NK-92 treated with Interleukin-12 subunit alpha and Interleukin-12 subunit beta, amount 100 ng/mL, for 24 hours (cell line): ENCODE data around the gene HNRNPA1.
"Not testable (repeated sequence)": the region's sequence is repeated elsewhere in the genome, so short reads cannot be mapped to it uniquely, and the experiment has no call there.

ENCODE experiments used
- DNase-seq: peaks from one replicate; lab custom pipeline; 2025; lab: John Stamatoyannopoulos, UW

HNRNPA1 gene

DNA sequence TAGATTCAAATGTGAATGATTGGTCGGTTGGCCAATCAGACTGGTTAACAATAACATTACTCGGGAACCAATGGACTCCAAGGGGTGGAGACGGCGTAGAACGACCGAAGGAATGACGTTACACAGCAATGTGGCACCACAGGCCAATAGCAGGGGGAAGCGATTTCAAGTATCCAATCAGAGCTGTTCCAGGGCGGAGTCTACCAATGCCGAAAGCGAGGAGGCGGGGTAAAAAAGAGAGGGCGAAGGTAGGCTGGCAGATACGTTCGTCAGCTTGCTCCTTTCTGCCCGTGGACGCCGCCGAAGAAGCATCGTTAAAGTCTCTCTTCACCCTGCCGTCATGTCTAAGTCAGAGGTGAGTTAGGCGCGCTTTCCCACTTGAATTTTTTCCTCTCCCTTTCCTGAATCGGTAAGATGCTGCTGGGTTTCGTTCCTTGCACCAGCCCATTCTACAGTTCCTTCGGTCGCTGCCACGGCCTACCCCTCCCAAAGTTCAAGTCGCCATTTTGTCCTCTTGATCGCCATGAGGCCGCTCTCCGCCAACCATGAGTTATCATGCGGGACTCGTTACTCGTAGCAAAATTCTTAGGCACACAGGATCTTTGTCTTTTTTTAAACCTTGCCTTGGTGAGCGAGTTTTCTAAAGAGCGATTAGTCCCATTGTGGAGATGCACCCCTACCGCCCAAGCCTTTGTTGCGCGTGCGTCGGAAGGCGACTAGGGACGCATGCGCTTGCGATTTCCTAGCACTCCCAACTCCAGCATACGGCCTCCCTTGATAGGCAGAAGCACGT lies at the start of gene HNRNPA1:
Gene HNRNPA1, plus strand, starts transcription at position 259 of the 793 bp plus-strand sequence. Its CDS starts 82 bp downstream, at position 341.
- DNase-seq: peak; percentile 93

DNA sequence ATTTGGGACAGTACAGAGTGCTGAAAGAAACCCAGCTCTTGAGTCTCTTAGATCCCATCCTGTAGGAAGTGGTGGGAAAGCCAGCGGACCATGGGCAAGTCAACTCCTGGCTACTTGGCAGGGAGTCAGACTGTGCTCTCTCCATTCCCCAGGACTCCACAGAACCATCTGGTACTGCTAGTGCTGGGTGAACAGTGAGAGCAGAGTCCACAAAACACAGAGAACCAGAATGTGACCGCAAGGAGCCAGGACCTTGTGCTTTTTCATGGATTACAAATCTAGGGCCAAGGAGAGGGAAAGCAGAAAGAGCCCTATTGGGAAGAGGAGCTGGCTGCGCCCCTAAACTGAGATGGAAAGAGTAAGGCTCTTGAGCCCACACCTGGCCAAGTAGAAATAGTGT lies 49.3 kb upstream of the HNRNPA1 start:
- not testable (repeated sequence) for DNase-seq

DNA sequence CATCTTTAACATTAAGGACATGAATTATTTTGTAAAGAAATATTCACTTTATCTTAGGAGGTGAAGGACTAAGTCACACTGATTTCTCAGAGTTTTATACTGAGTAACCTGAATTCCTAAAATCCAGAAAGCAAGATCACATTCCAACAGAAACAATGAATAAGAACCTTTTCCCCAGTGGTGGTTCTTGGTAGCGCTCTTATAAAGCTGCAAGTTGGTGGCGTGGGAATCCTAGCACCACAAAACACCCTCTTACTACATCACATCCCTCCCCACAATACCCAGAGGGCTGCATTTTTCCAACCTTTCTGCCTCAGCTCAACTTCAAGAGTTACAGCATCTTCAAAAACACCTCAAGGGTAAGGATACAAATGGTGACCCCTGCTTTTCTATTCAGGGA lies 47.7 kb upstream of the HNRNPA1 start:
- no peak for DNase-seq

DNA sequence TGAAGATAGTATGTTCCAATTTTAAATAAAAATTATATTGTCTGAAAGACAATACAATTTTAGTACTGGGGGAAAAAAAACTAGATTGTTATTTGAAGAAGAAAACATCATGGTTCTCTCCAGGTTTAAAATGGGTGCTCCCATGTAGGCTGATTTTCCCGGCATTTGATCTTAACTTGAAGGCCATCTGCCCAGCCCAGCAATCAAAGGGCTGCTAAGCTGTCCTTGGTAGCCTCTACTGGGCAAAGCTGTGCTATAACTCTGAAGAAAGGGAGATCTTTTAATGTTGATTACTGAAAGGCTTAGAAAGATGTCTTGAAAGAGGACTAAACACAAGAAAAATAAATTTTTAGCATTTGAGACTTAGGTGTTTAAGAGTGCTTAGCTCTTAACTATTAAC lies 42.0 kb upstream of the HNRNPA1 start:
- no peak for DNase-seq

DNA sequence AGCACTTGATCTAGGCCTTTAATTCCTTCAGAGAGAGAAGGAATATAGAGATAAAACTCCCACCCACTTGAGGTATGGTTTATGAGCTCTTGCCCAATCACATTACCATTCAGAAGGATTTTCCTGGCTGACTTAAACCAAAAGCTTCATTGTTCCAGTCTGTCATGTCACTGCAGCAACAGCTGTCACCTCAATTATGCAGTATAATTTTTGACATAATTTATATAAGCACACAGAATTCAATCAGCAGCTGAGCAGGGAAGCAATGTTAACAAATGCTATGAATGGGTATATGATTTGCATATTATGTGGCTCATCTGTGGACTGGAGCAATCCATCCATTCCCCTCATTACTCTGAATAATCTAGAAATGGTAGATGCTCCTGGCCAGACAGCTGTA lies 40.9 kb upstream of the HNRNPA1 start:
- no peak for DNase-seq

DNA sequence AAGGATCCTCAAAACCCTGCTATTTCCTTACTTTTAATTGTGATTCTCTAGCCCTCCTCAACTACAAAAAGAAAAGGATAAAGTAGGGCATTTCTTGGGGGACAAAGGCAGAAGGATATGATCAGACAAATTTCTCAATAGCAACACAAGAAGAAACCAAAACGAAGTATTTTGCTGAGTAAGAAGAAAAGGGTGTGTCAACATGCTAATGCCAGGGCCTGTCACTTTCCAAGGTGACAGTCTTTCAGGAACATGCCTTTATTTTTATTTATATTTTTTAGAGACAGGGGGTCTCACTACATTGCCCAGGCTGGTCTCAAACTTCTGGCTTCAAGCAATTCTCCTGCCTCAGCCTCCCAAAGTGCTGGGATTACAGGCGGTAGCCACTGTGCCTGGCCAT lies 40.4 kb upstream of the HNRNPA1 start:
- no peak for DNase-seq

DNA sequence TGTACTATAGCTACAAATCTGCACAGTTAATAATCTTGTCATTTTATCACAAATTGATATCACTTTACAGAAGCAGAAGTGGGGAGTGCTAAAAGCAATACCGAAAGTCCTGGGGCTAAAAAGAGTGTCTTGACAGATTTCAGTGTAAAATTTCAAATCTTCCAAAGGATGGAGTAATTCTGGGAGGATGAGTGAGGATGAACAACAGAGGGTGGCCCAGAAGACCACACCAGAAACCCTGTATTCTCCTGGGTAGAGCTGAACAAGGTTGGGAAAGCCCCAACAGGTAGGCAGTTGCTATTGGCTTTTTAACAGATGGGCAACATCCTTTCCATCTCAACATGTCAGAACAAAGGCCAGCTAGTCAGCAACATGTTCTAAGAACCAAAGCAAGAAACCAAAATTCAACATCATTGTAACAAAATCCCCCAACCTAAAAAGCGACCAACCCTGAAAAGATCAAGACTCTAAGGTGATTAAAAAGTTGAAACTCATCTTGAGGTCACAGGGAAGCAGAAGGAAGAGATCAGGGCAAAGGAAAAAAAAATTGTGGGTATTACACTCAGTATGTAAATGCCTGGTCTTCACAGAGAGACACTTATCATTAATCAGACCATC lies 39.4 kb upstream of the HNRNPA1 start:
- DNase-seq: no peak

DNA sequence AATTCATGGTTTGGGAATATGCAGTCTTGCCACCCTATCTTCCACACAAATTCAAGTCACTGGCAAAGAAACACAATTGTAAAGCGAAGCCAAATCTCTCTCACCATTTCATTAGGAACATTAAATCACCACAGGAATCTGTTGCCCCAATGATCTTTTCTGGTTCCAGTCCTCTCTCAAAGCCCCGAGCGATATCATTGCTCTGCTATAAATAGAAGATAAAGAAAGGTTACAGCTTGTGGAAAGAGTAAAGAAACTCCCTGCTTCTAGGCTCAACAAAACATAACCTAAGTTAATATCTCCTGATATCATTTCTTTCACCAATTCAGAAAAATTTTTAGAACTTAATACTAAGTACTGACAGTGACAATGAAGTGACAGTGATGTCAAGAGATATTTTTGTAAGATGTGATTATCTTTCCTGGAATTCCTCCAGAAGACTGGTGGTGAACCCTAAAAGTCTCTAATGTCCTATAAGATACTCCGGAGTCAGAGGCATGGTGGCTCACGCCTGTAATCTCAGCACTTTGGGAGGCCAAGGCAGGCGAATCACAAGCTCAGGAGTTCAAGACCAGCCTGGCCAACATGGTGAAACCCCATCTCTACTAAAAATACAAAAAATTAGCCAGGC lies 34.4 kb upstream of the HNRNPA1 start:
- DNase-seq: no peak

DNA sequence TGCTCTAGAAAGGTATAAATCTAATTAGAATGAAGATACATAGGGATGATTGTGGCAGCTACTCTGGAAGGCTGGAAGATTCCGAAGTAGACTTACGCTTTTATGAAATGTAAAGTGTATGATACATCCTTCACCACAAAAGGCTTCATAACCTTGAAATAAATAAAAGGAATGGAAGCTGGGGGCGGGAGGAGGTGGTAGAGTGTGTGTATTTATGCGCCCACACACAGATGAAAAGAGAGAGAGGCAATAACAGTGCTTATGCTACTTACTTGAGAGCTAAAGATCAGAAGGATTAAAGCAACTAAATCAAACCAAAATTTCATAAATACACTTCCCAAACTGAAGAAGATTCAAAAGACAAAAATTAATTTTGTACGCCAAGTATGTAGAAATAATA lies 31.0 kb upstream of the HNRNPA1 start:
- DNase-seq: no peak

DNA sequence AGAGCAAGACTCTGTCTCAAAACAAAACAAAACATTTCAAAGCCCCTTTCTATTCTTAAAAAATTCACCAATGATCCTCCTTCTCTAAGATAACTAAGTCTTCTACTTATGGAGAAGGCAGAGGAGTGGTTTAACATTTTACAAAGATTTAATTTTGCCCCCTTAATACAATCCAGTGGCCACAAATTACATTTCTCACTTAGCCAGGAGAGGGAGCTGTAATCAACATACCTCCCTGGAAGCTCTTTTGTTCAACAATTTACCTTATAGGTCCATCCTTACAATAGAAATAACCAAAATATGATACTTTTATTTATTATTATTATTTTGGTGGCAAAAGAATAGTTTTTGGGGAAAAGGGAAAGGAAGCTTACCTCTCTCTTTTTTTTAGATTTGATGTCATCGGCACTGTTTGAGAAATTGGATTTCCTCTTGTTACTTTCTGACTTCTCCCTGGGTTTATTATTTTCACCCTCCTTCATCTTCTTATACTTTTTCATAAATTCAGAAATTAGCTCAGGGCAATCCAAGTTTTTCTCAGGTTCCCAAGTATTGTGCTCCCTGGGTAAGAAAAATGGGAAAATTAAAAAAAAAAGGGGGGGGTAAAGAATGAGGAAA lies 28.8 kb upstream of the HNRNPA1 start:
- no peak for DNase-seq

DNA sequence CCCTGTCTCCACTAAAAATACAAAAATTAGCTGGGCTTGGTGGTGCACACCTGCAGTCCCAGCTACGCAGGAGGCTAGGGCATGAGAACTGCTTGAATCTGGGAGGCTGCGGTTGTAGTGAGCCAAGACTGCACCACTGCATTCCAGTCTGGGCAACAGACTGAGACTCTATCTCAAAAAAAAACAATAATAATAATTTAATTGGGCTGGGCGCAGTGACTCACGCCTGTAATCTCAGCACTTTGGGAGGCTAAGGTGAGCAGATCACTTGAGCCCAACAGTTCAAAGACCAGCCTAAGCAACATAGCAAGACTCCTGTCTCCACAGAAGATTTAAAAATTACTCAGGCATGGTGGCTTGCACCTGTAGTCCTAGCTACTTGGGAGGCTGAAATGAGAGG lies 27.3 kb upstream of the HNRNPA1 start:
- DNase-seq: no peak

DNA sequence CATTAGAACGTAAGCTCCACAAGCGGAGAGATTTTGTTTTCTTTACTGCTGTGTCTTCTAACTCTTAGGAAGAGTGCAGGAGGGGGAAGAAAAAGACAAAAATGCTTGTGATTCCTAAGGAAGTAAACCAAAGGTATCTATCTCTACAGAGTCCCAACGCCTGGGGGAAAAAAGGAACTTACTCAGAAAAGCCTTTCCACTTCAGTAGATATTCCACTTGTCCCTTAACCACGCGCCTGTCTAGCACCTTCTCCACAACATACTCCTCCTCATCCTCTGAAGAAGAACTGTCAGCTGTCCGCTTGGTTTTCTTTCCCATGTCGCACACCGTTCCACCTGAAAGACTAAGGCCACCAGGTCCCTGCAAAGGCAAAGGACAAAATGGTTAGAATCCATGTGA lies 23.2 kb upstream of the HNRNPA1 start:
- DNase-seq: no peak

DNA sequence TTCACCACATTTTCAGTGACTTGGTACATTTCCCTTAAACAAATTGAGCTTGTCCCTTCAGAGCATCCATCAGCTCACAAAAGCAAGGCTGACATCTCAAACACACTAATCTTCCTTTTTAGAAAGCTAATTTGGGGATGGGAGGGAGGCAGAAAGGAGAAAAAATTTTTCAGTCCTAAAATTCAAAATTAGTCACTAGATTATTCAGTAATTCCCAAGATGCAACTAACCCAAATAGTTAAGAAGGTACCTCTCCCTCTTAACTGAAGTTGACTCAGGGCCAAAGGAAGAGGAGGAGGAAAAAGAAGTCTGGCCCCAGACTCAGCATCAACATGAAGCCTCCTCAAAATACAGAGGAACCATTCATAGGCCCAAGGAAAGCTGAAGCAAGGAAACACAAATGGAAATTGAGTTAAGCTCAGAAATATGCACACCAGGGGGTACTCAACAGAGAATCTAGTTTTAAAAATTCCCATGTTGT lies 22.3 kb upstream of the HNRNPA1 start:
- DNase-seq: no peak

DNA sequence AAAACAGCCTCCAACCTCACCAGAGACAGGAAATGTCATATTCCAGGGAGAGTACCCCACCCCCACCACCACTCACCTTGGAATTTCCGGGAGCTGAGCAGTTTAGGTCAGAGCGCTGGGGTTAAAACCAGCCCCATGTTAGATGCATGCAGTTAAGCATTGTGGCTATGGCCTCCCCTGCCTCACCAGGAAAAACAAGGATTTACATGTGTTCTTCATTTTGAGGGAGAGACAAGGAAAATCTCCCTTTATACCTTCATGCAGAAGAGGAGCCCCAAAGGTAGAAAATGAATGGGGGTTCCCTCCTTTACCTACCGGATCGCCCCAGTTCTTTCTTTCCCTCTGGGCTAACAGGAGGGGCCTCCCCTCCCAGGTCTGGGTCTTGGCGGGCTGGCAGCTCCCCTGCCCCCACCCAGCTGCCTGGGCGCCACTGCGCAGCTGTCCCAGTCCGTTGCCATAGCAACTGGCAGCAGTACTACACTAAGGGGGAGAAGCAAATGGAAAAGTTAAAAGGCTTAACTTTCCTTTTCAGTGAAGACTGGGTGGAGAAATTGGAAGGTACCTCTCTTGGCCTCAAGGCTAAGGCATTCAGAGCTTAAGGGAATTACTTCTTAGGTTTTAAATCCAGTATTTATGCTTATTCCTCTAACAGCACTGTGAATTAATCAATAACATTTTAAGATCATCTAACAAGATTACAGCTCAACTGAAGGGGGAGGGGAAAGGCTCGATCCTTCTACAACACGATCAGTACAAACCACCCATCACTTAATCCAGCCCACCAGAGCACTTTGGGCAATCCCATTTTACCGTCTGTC lies 21.1 kb upstream of the HNRNPA1 start:
- DNase-seq: no peak

DNA sequence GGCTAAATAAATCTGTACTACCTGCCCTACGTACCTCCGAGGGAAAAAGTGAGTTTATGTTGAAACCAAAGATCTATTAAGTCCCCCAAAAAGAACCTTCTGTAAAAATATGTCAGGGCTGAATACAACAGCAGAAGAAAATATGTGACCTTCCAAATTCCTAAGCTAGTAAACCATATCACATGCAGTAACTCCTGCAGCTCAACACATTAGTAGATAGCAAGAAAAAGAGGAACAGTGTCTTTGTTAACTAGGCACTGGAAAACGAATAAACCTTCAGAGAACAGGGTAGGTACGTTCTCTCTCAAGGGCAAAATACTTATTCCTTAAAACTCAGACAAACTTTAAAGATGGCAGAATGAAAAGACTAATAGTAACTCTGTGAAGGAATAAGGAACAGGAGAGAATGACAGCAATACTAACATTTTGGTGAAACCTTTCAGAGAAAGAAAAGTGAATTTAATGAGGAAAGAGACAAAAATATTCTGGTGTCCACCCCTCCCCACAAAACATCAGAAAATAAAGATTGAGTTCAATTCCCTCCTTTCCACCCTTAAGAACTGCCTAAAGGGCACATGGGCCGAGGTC lies 18.6 kb upstream of the HNRNPA1 start:
- no peak for DNase-seq

DNA sequence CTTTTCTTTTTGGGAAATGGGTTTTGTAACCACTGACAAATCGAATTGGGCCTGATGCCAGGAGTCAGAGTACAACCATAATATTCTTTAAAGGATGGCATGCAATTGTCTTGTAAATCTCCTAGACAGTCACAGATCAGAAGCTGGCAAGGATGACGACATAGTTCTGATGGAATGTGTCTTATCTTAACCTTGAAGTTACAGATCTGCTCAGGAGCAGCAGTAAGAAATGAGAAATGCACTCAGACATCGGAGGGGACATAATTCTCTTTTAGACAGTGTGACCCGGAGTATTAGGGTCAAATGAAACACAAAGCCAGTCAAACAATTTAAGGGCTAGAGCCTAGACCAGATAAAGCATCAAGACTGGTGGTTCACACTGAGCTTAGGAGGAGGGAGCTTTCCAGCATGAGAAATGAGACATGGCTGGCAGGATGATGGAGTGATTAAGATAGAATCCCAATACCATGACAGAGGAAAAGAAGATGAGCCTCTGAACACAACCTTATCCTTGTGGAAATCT lies 18.1 kb upstream of the HNRNPA1 start:
- DNase-seq: no peak

DNA sequence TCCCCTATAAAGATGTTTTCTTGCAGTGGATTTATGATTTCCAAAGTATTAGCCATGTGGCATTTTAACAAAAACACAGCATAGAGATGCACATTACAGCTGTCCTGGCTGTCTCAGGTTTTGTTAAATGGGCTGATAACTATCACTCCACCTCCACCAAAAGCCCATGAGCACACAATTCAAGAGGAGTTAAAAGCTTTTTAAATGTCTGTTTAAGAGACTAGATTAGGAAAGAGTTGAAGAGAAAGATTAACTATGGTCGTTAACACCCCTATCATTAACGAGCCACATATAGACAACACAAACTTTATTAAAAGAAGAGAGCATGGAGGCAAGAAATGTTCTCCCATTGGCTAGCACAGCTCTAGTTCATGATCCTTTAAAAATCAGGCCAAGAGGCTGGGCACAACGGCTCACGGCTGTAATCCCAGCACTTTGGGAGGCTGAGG lies 15.1 kb upstream of the HNRNPA1 start:
- no peak for DNase-seq

DNA sequence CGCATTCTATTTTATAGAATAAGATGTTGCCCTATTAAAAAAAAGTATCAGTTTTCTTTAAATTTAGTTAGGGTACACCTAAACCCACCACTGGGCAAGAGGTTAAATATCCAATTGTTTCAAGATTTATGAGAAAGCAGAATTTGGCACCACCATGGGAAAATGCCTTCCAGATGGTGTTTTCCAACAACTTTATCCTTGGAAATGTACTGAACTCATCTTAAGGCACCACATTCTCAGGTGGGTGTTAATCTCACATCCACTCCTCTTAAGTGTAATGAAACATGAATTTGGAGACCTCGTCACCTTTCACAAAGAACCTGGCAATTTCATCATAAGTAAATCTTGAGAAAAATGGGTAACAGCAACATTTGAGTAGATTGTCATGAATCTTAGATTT lies 13.7 kb upstream of the HNRNPA1 start:
- DNase-seq: no peak

DNA sequence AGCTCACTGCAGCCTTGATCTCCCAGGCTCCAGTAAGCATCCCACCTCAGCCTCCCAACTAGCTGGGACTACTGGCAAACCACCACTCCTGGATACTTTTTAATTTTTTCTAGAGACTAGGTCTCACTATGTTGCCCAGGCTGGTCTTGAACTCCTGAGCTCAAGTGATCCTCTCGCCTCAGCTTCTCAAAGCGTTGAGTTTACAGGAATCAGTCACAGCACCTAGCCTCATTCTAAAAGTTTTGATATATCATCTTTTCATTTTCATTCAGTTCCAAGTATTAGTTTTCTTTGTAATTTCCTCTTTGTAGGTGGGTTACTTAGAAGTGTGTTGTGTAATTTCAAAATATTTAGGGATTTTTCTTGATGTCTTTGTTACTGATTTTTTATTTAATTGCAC lies 10.2 kb upstream of the HNRNPA1 start:
- DNase-seq: no peak

DNA sequence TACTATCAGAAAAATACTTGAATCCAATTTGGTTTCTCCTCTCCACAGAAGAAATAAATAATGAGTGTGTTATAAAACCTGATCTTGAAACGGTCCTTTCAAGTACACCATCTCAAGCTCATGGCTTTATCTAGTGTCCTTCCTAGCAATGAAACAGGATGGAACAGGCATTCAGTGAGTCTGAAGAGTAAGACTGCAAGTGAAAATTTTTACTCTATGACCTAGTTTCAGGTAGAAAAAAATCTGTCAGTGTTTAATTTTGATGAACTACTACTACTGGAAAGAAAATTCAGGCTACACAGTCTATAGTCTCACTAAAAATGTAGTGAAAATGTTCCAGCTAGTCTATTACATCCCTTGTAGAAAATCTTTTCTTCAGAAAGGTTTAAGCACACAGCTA lies 8.3 kb upstream of the HNRNPA1 start:
- no peak for DNase-seq

DNA sequence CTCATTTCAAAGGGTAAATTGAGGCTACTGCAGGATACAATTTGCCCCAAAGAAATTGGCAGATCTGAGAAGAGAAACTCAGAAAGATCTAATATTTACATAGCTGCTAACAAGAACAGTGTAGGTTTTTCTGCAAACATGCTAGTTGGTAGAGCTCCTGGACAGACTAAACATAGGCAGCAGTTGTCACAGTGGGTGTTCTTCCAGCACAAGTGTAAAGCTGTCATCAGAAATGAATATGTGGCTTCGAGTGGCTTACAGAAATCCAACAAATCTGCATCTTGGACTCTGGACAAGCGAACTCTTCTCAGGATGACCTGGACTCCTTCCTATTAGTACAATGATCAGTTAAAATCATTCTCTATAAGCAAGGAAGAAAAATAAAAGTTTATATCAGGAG lies 6.5 kb upstream of the HNRNPA1 start:
- DNase-seq: no peak
